ENCODE measurements around the gene METAP1D. TPM values are rescaled to one million over a fixed set of nuclear protein-coding genes. Genes with fewer than 3 reads are reported as not detected.

METAP1D gene
- total RNA-seq, 2 experiments from 2014 or later: 3.9 to 6.4 TPM

DNA sequence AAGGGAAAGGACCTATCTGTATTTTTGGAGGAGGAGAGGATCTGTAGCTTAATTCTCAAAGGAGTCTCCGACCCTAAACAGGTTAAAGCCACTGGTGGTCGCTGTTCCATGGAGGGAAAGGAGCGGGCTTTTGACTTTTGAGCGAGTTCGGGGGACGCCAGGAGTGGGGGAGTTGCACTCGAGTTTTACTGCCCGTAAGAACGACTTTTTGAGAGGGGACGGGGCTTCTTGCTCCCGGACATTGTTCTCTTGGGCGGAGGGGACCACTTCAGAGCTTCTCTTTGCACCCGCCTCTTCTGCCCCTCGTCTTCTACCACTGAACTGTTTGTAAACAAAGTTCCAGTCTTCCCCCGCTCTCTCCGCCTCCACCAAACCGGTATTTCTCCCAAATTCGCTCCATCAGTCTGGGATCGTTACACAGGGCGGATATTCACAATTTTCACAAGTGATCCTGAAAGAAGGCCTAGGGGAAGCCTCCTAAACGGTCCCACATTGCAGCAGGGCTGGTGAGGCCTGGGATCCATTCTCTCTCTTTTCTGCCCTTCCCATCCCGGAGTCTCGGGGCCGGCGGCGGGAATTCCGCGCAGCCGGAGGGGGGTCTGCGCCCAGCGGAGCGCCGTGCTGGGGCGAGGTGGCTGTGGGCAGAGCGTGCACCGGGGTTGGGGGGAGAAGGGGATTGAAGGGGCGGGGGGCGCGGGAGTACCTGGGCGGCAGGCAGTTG, 96.3 kb downstream of the METAP1D start:
- H3K4me3 Mint-ChIP-seq: peak overlapping the region; percentile 76

DNA sequence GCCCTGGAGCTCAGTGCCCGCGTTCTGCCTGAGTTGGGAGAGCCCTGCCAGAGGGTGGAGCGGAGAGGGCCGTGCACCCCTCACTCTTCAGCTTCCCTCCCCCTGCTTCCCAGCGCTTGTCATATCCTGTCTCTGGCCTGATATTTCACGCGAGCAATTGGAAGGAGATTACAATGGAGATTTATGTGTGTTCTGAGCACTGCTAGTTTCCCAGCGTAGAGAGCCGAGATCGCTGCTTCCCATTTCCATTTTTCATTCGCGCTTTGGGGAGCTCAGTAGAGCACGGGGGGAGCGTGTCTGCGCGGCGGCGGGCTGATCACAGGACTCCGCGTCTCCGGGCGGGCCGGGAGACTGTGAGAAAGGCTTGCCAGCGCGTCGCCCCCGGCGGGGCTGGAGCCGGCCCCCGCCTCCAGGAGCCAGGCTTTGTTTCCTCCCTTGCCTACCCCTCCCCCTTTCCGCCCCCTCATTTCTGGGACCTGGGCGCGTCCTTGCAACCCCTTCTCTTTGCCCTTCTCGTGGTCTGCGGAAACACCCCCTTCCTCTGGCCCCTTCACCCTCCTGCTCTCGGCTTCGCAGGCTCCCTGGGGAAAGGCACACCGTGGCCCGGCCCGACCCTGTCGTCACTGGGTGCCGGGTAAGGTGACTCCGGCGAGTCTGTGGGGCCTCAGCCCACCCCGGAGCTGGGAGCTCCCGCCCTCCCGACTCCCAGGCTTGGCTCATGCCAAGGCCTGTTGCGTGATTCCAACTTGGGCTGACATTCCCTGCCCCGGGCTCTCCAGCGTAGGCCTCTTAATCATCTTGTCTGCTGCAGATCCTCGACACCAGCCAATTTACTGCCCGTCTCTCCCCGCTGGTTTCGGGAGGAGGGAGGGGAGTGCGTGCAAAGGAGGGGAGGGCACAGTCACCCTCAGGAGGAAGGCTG, 97.1 kb downstream of the METAP1D start:
- Mint-ChIP-seq H3K4me1 (peaks cover 41% of the 10 kb centered on the region), H3K27me3 (peaks cover 82% of the 10 kb centered on the region), H3K9me3 (ENCODE audit: low read depth) (no peaks in the 10 kb centered on the region), H3K36me3 (peaks cover 4% of the 10 kb centered on the region), H3K27ac (no peak overlapping the region), H3K4me3 (peak overlapping the region; percentile 19)
- DNase-seq (no peak), ATAC-seq (no peak)
- CTCF ChIA-PET: interaction anchor here (0.7 to 2.5 kb wide), 4 partner anchors 9 to 11 kb away, joined by 3 to 11 read pairs (median 5); partner anchors contain the start of gene DLX1

More for the DNA sequence above, 96.3 kb downstream of the METAP1D start:
- DNase-seq: no peak
- Mint-ChIP-seq H3K4me1 (peaks cover 36% of the 10 kb centered on the region), H3K27ac (peak overlapping the region; percentile 15), H3K36me3 (peaks cover 4% of the 10 kb centered on the region), H3K27me3 (peaks cover 80% of the 10 kb centered on the region), H3K9me3 (ENCODE audit: low read depth) (no peaks in the 10 kb centered on the region)
- peak; percentile 7 for ATAC-seq
- CTCF ChIA-PET: interaction anchor here (1.2 to 2.5 kb wide), 4 partner anchors 10 to 366 kb away, joined by 3 to 11 read pairs (median 5); partner anchors contain the start of gene DLX1

DNA sequence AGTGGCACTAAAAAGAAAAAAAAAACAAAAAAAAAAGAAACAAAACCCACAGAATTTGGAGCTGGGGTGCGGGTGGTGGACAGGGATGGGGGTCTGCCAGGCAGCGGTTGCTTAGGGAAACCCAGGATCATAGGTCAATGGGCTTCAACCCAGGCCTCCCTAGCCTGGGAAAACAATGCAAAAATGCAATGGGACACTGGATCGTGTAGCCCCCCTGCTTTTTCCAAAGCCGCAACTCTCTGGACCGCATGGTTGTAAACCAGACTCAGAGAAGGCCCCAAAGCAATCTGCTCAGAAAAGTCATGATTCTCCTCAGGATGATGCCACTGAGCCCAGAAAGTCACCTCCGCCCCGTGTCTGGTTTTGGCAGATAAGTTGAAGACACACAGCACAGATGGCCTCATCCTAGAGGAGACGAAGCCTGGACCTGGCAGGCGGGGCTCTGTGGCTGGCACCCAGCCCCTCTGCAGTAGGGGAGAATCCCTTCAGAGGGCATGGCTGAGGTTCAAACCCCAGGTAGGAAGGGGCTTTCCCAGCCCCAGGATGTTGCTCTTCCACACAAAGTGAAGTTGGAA, 97.9 kb downstream of the METAP1D start:
- no peaks in the 10 kb centered on the region for H3K9me3 Mint-ChIP-seq (ENCODE audit: low read depth)
- peaks cover 4% of the 10 kb centered on the region for H3K36me3 Mint-ChIP-seq
- peaks cover 82% of the 10 kb centered on the region for H3K27me3 Mint-ChIP-seq
- ATAC-seq (no peak), DNase-seq (no peak)
- peak overlapping the region; percentile 5 for H3K27ac Mint-ChIP-seq
- no peak overlapping the region for H3K4me3 Mint-ChIP-seq
- CTCF ChIA-PET: interaction anchor here (0.7 to 2.3 kb wide), 2 partner anchors 9 to 15 kb away, joined by 3 to 10 read pairs; no protein-coding TSS in a partner anchor
- H3K4me1 Mint-ChIP-seq: peaks cover 46% of the 10 kb centered on the region

GRCh38 chr2:172098287-172098649, 98.5 kb downstream of the METAP1D start:
- peak overlapping the region; percentile 3 for H3K27ac Mint-ChIP-seq
- CTCF ChIA-PET: interaction anchor here (0.6 to 2.3 kb wide), 2 partner anchors 15 to 164 kb away, joined by 3 to 10 read pairs; no protein-coding TSS in a partner anchor
- peaks cover 49% of the 10 kb centered on the region for H3K4me1 Mint-ChIP-seq
- no peaks in the 10 kb centered on the region for H3K9me3 Mint-ChIP-seq (ENCODE audit: low read depth)
- DNase-seq: no peak
- H3K36me3 Mint-ChIP-seq: peaks cover 3% of the 10 kb centered on the region
- H3K27me3 Mint-ChIP-seq: peaks cover 80% of the 10 kb centered on the region
- no peak for ATAC-seq
- peak overlapping the region; percentile 18 for H3K4me3 Mint-ChIP-seq

DNA sequence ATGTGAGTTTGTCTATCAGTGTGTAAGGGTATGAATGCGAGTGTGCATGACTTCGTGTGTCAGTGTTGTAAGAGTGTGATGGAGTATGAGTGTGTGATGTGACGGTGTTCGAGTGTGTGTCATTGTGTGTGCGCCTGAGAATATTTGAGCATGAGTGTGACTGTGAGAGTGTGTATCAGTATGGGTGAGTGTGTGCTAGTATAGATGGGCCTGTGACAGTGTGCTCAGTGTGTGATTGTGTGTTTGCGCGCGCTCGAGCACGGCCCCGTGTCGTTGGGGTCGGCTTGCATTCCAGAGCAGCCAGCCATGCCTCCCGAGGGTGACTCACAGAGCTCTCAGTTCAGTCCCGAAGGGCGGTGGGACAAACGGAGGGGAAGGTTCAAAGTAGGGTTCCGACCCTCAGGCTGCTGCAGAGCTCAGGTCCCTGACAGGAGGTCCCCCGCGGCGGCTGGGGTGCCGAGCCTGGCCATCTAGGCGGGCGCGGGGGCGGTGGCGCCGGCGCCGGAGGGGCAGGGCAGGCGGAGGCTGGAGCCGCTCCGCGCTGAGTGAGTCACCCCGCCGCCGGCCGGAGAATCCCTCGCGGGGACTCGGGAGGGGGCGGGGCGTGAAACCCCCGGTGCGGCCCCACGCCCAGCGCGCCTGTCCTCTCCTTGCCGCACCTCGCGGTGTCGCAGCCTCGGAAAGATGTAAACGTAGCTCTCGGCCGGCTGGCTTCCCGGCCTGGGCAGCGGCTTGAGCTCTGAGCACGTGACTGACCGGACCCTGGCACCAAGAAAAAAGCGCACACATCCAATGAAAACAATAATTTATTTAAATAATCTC, 99.1 kb downstream of the METAP1D start:
- Mint-ChIP-seq H3K27ac (peak overlapping the region; percentile 3), H3K36me3 (peaks cover 3% of the 10 kb centered on the region), H3K27me3 (peaks cover 80% of the 10 kb centered on the region), H3K4me1 (peaks cover 52% of the 10 kb centered on the region), H3K9me3 (ENCODE audit: low read depth) (no peaks in the 10 kb centered on the region), H3K4me3 (peak overlapping the region; percentile 18)
- ATAC-seq (peak; percentile 11), DNase-seq (no peak)
- CTCF ChIA-PET: interaction anchor here (0.6 to 2.3 kb wide), 7 partner anchors 11 to 164 kb away, joined by 3 to 10 read pairs (median 3); partner anchors contain the start of gene DLX1

- CTCF ChIA-PET: interaction anchor here (0.8 to 2.3 kb wide), 6 partner anchors 12 to 158 kb away, joined by 3 to 10 read pairs (median 3); partner anchors contain the start of gene DLX1
- ATAC-seq (no peak), DNase-seq (no peak)
- no peak overlapping the region for H3K4me3 Mint-ChIP-seq
- peak overlapping the region; percentile 11 for H3K27ac Mint-ChIP-seq
- H3K36me3 Mint-ChIP-seq: peaks cover 3% of the 10 kb centered on the region
- no peaks in the 10 kb centered on the region for H3K9me3 Mint-ChIP-seq (ENCODE audit: low read depth)
- peaks cover 82% of the 10 kb centered on the region for H3K27me3 Mint-ChIP-seq
- H3K4me1 Mint-ChIP-seq: peaks cover 53% of the 10 kb centered on the region
Measured at GRCh38 chr2:172099472-172100079, 99.8 kb downstream of the METAP1D start.

GRCh38 chr2:172100080-172100934, 100.6 kb downstream of the METAP1D start:
- CTCF ChIA-PET: interaction anchor here (0.9 to 7.8 kb wide), 9 partner anchors 8 to 397 kb away, joined by 3 to 142 read pairs (median 10); partner anchors contain the start of gene DLX1
- no peak for DNase-seq
- Mint-ChIP-seq H3K9me3 (ENCODE audit: low read depth) (no peaks in the 10 kb centered on the region), H3K36me3 (peaks cover 3% of the 10 kb centered on the region), H3K27ac (peak overlapping the region; percentile 11), H3K4me1 (peaks cover 54% of the 10 kb centered on the region), H3K4me3 (no peak overlapping the region), H3K27me3 (peaks cover 85% of the 10 kb centered on the region)
- no peak for ATAC-seq

DNA sequence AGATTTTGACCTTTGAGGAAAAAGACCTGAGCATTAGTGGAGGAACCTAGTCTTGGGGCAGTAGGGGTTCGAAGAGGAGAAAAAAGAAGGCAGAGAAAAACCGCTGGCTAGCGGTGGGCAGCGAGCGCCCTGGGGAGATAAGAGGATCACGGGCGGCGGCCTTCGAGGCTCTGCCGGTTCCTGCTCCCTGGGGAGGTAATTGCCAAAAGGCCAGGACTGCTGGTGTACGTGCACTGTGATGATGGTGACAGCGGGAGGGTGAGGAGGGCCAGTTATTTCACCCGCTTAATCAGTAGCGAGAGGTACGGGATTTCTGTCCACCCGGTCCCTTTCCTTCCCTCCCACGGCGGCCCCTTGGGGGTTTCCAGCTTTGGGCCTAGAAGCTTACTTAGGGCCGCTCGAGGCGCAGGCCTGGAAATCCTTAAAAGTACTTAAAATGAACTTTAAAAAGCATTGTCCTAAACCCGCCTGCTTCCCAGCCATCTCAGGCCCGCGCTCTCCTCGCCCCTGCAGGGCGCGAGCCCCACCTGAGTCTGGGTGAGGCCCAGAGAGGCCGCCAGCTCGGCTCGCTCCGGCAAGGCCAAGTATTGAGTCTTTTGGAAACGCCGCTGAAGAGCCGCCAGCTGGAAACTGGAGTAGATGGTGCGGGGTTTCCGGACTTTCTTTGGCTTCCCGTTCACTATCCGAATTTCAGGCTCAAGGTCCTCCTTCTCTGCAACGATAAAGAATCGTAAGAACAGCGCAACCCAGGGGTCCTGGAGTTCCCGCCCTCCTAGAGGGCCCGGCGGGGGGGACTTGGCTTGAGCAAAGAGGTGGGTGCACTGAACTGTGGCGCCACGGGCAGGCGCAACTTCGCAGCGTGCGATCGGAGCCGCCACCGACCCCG, 101.4 kb downstream of the METAP1D start:
- DNase-seq: no peak
- no peak for ATAC-seq
- H3K9me3 Mint-ChIP-seq (ENCODE audit: low read depth): no peaks in the 10 kb centered on the region
- peaks cover 3% of the 10 kb centered on the region for H3K36me3 Mint-ChIP-seq
- H3K27ac Mint-ChIP-seq: peak overlapping the region; percentile 14
- H3K4me1 Mint-ChIP-seq: peaks cover 53% of the 10 kb centered on the region
- CTCF ChIA-PET: interaction anchor here (1.3 to 7.8 kb wide), 7 partner anchors 9 to 398 kb away, joined by 6 to 142 read pairs (median 11); partner anchors contain the start of gene DLX1
- peak overlapping the region; percentile 67 for H3K4me3 Mint-ChIP-seq
- peaks cover 85% of the 10 kb centered on the region for H3K27me3 Mint-ChIP-seq

DNA sequence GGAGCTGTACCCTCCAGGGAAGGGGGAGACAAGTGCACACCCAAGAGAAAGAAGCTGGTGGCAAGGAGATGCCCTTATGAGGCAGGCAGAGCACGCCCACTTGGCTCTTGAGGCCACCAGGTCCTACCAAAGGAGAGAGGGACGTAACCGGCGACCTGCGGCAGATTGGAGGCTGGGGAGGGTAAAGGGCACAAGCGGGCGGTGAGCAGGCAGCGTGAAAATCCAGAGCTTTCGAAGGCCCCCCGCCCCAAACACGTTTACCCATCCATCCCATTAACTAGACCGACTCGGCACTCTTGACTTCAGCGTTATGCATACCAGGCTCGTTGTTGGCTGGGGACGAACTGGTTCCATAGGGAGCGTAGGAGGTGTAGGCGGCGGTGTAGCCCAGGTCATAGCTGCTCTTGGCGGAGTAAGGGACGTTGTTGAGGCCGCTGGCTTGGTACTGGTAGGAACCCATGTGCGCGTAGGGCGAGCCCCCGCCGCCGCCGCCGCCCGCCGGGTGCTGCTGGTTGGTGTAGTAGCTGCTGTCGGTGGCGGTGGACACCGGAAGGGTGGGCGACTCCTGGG, 102.2 kb downstream of the METAP1D start:
- Mint-ChIP-seq H3K36me3 (peaks cover 3% of the 10 kb centered on the region), H3K4me3 (peak overlapping the region; percentile 67), H3K27me3 (peaks cover 85% of the 10 kb centered on the region), H3K9me3 (ENCODE audit: low read depth) (no peaks in the 10 kb centered on the region), H3K27ac (peak overlapping the region; percentile 14), H3K4me1 (peaks cover 56% of the 10 kb centered on the region)
- DNase-seq (no peak), ATAC-seq (peak; percentile 22)
- CTCF ChIA-PET: interaction anchor here (1.3 to 7.8 kb wide), 9 partner anchors 10 to 399 kb away, joined by 4 to 142 read pairs (median 9); partner anchors contain the start of gene DLX1
